Smooth muscle cell (in vitro differentiated cells): ENCODE measurements around the gene TRAF3IP3. TPM values are rescaled to one million over a fixed set of nuclear protein-coding genes. Genes with fewer than 3 reads are reported as not detected.

ENCODE experiments used
- DNase-seq: peaks from one replicate; lab custom pipeline; 2025; ENCODE audit not compliant: unreplicated experiment; lab: John Stamatoyannopoulos, UW
- H2AFZ ChIP-seq: fragments of 200-600 bp; sonication (generic); 2 replicates; pipeline ENCODE4 v1.6.0; 2016; ENCODE audit warnings: antibody characterized with exemption, low read depth, mild to moderate bottlenecking
- H3F3A ChIP-seq: fragments of 200-600 bp; sonication (generic); 2 replicates; pipeline ENCODE4 v1.6.0; 2017; ENCODE audit warnings: antibody characterized with exemption, low read depth
- H3K27ac ChIP-seq: fragments of 200-600 bp; sonication (generic); 2 replicates; pipeline ENCODE4 v1.5.1; 2016; ENCODE audit warnings: low read depth, mild to moderate bottlenecking
- H3K27me3 ChIP-seq: fragments of 200-600 bp; sonication (generic); 2 replicates; pipeline ENCODE4 v1.6.1; 2016; ENCODE audit warnings: low read depth, mild to moderate bottlenecking
- H3K36me3 ChIP-seq: fragments of 200-600 bp; sonication (generic); 2 replicates; pipeline ENCODE4 v1.5.1; 2016; ENCODE audit warnings: low read depth
- H3K4me1 ChIP-seq: fragments of 200-600 bp; sonication (generic); 2 replicates; pipeline ENCODE4 v1.5.1; 2016; ENCODE audit warnings: low read depth
- H3K4me2 ChIP-seq: fragments of 200-600 bp; sonication (generic); 2 replicates; pipeline ENCODE4 v1.6.0; 2016; ENCODE audit warnings: mild to moderate bottlenecking
- H3K4me3 ChIP-seq: fragments of 200-600 bp; sonication (generic); 2 replicates; pipeline ENCODE4 v1.5.1; 2016; ENCODE audit warnings: mild to moderate bottlenecking
- H3K79me2 ChIP-seq: fragments of 200-600 bp; sonication (generic); 2 replicates; pipeline ENCODE4 v1.6.0; 2016; ENCODE audit warnings: low read depth, mild to moderate bottlenecking
- H3K9ac ChIP-seq: fragments of 200-600 bp; sonication (generic); 2 replicates; pipeline ENCODE4 v1.6.0; 2016; ENCODE audit warnings: low read depth
- H3K9me3 ChIP-seq: fragments of 200-600 bp; sonication (generic); replicated peaks from 2 replicates; pipeline ENCODE4 v1.5.1; 2016; ENCODE audit warnings: low read depth
- H4K20me1 ChIP-seq: fragments of 200-600 bp; sonication (generic); 2 replicates; pipeline ENCODE4 v1.6.0; 2016; ENCODE audit warnings: low read depth
- CTCF ChIP-seq: fragments of 200-600 bp; sonication (generic); IDR thresholded peaks from 2 replicates; pipeline ENCODE4 v1.5.1; 2017; ENCODE audit warnings: borderline replicate concordance, mild to moderate bottlenecking, antibody characterized with exemption; ENCODE audit not compliant: insufficient read depth, poor library complexity, severe bottlenecking
- WGBS: methylation state at CpG from one replicate; pipeline ENCODE4 v1.1.7; 2016; ENCODE audit warnings: low lambda C conversion rate; 5-methylcytosine and 5-hydroxymethylcytosine counted together
- polyA plus RNA-seq: library from polyadenylated mRNA; unstranded; fragments of >200 nt; fragmentation: Nextera tagmentation; extraction: Ambion mirVana; gene quantifications from 2 replicates; pipeline ENCODE4 v1.2.1, GENCODE V29; 2016
- total RNA-seq: library from RNA; depleted of rRNA; stranded (reverse); fragments of >200 nt; gene quantifications from 2 replicates; pipeline ENCODE4 v1.2.3, GENCODE V29; 2014

TRAF3IP3 gene
- total and polyA plus RNA-seq, 2 experiments from 2014 or later = 0.04 TPM; not detected in 1

GRCh38 chr1:209820986-209821385, 65.1 kb downstream of the TRAF3IP3 start:
- Histone ChIP-seq H3K27me3 (peaks cover 9% of the 10 kb centered on the region), H3K79me2 (no peaks in the 10 kb centered on the region), H4K20me1 (no peaks in the 10 kb centered on the region), H3K27ac (no peak overlapping the region), H3K9ac (no peak overlapping the region), H3F3A (no peaks in the 10 kb centered on the region), H3K9me3 (no peaks in the 10 kb centered on the region), H3K4me1 (no peaks in the 10 kb centered on the region), H3K4me2 (no peak overlapping the region), H3K36me3 (no peaks in the 10 kb centered on the region), H3K4me3 (no peak overlapping the region), H2AFZ (no peak overlapping the region)
- DNase-seq = no peak
- 83% methylated on average over 4 of the region's 4 CpGs for WGBS
- no peak for TF ChIP-seq CTCF

GRCh38 chr1:209822706-209823105, 66.9 kb downstream of the TRAF3IP3 start:
- H3F3A ChIP-seq = no peaks in the 10 kb centered on the region
- H3K9ac ChIP-seq = no peak overlapping the region
- no peaks in the 10 kb centered on the region for H4K20me1 ChIP-seq
- peak overlapping the region; percentile 29 for H2AFZ ChIP-seq
- no peaks in the 10 kb centered on the region for H3K9me3 ChIP-seq
- H3K27ac ChIP-seq = peak overlapping the region; percentile 52
- H3K79me2 ChIP-seq = no peaks in the 10 kb centered on the region
- no peak overlapping the region for H3K4me3 ChIP-seq
- H3K4me1 ChIP-seq = no peaks in the 10 kb centered on the region
- 70% methylated on average over 7 of the region's 7 CpGs for WGBS
- H3K27me3 ChIP-seq = peaks cover 9% of the 10 kb centered on the region
- DNase-seq = no peak
- H3K36me3 ChIP-seq = no peaks in the 10 kb centered on the region
- TF ChIP-seq CTCF = no peak
- peak overlapping the region; percentile 10 for H3K4me2 ChIP-seq

GRCh38 chr1:209823143-209824041, 67.5 kb downstream of the TRAF3IP3 start:
- H3K9me3 ChIP-seq = no peaks in the 10 kb centered on the region
- H3K9ac ChIP-seq = peak overlapping the region; percentile 3
- H3K27ac ChIP-seq = peak overlapping the region; percentile 52
- H3K4me1 ChIP-seq = no peaks in the 10 kb centered on the region
- peak; percentile 79 for TF ChIP-seq CTCF
- peaks cover 9% of the 10 kb centered on the region for H3K27me3 ChIP-seq
- peak overlapping the region; percentile 50 for H2AFZ ChIP-seq
- WGBS = 37% methylated on average over 12 of the region's 12 CpGs
- H3K4me2 ChIP-seq = peak overlapping the region; percentile 10
- DNase-seq = no peak
- H3F3A ChIP-seq = no peaks in the 10 kb centered on the region
- no peaks in the 10 kb centered on the region for H3K79me2 ChIP-seq
- H3K36me3 ChIP-seq = no peaks in the 10 kb centered on the region
- no peak overlapping the region for H3K4me3 ChIP-seq
- no peaks in the 10 kb centered on the region for H4K20me1 ChIP-seq
